HL-60 (cell line): ENCODE data around the gene DPT.

Experiments used
- DNase-seq, 2 experiments: peaks; one replicate each; pipeline ENCODE4 v3.0.0-alpha.2; 2010 to 2020; ENCODE audit warnings: low read depth in 1 of 2, low spot score in 1 of 2
- H3K27ac ChIP-seq: fragments of 250-450 bp; sonication (Bioruptor Pico); replicated peaks from 2 replicates; pipeline ENCODE4 v1.5.1; 2020; ENCODE audit warnings: mild to moderate bottlenecking, moderate library complexity
- H3K27me3 ChIP-seq: fragments of 250-450 bp; sonication (Bioruptor Pico); 2 replicates; pipeline ENCODE4 v1.5.1; 2021; ENCODE audit warnings: mild to moderate bottlenecking, moderate library complexity; ENCODE audit not compliant: insufficient read depth, poor library complexity, severe bottlenecking
- H3K4me3 ChIP-seq: replicated peaks from 2 replicates; pipeline ENCODE4 v1.5.1; 2011; ENCODE audit warnings: mild to moderate bottlenecking, control low read depth, low read length; ENCODE audit not compliant: insufficient read depth
- CTCF ChIP-seq: IDR thresholded peaks from one replicate; pipeline ENCODE4 v1.5.1; 2011; ENCODE audit warnings: low read length, control low read depth, inconsistent platforms; ENCODE audit not compliant: insufficient read depth
- GABPA ChIP-seq: IDR thresholded peaks from 2 replicates; pipeline ENCODE4 v1.6.1; 2012; ENCODE audit warnings: low read depth
- POLR2AphosphoS5 ChIP-seq: IDR thresholded peaks from 2 replicates; pipeline ENCODE4 v1.6.1; 2012; ENCODE audit warnings: low read depth
- REST ChIP-seq: IDR thresholded peaks from 2 replicates; pipeline ENCODE4 v1.6.1; 2012; ENCODE audit warnings: low read depth; ENCODE audit not compliant: insufficient replicate concordance
- SPI1 ChIP-seq: IDR thresholded peaks from 2 replicates; pipeline ENCODE4 v1.6.1; 2012; ENCODE audit warnings: low read depth, mild to moderate bottlenecking, borderline replicate concordance

DPT gene

GRCh38 chr1:168729405-168729802 lies 398 bp upstream of the DPT start:
- H3K4me3 ChIP-seq: no peak overlapping the region
- no peaks in the 10 kb centered on the region for H3K27me3 ChIP-seq
- H3K27ac ChIP-seq: no peak overlapping the region
- TF ChIP-seq POLR2AphosphoS5: no peak
- no peak for TF ChIP-seq CTCF
- no peak for TF ChIP-seq SPI1
- TF ChIP-seq REST: no peak
- no peak for DNase-seq

- TF ChIP-seq GABPA (no peak), POLR2AphosphoS5 (no peak)
- H3K4me3 ChIP-seq: no peak overlapping the region
- H3K27ac ChIP-seq: no peak overlapping the region
- DNase-seq: no peak
- no peaks in the 10 kb centered on the region for H3K27me3 ChIP-seq
Measured at GRCh38 chr1:168726719-168727118, 2.3 kb downstream of the DPT start.

GRCh38 chr1:168726281-168726680 lies 2.7 kb downstream of the DPT start:
- Histone ChIP-seq H3K27me3 (no peaks in the 10 kb centered on the region), H3K4me3 (no peak overlapping the region), H3K27ac (no peak overlapping the region)
- TF ChIP-seq SPI1 (no peak), POLR2AphosphoS5 (no peak), CTCF (no peak), GABPA (no peak), REST (no peak)
- DNase-seq: no peak

GRCh38 chr1:168725831-168726230 lies 3.2 kb downstream of the DPT start:
- peaks cover 1% of the 10 kb centered on the region for H3K27me3 ChIP-seq
- no peak overlapping the region for H3K27ac ChIP-seq
- no peak overlapping the region for H3K4me3 ChIP-seq
- no peak for TF ChIP-seq SPI1
- TF ChIP-seq REST: no peak
- no peak for TF ChIP-seq CTCF
- TF ChIP-seq GABPA: no peak
- no peak for TF ChIP-seq POLR2AphosphoS5
- DNase-seq: no peak
